Cardiac fibroblast (primary cell): Measurements from ENCODE around the gene IFITM10.
A peak's percentile ranks its signal among the peaks of the same experiment; 100 is the strongest.

Experiments
- DNase-seq, 2 donors: peaks; one replicate each; pipeline versions ENCODE4 v3.0.0 to v3.0.0-alpha.2; 2010; ENCODE audit warnings: low read depth in 2 of 2
- H3K4me3 ChIP-seq, 2 donors: replicated peaks in 1 of 2; 1 replicate in 1 of 2; 2 replicates in 1 of 2; pipeline ENCODE4 v1.5.1; 2011; ENCODE audit warnings: low read depth in 2 of 2, low read length in 2 of 2, mild to moderate bottlenecking in 2 of 2, moderate library complexity in 1 of 2
- CTCF ChIP-seq: IDR thresholded peaks from one replicate; pipeline ENCODE4 v1.5.1; 2011; ENCODE audit warnings: low read depth, mild to moderate bottlenecking, low read length, inconsistent platforms

The IFITM10 gene

GRCh38 chr11:1706634-1707400 is 43.6 kb downstream of the IFITM10 start:
- H3K4me3 ChIP-seq: no peak overlapping the region
- peak; percentile 24 for TF ChIP-seq CTCF
- DNase-seq: peak in 1 of 2 donors; percentile 3

GRCh38 chr11:1705126-1706052 is 45.0 kb downstream of the IFITM10 start:
- DNase-seq: no peak
- no peak for TF ChIP-seq CTCF
- no peak overlapping the region for H3K4me3 ChIP-seq

GRCh38 chr11:1703146-1703545 is 47.2 kb downstream of the IFITM10 start:
- H3K4me3 ChIP-seq: no peak overlapping the region
- DNase-seq: no peak
- TF ChIP-seq CTCF: no peak

GRCh38 chr11:1702506-1702905 is 47.9 kb downstream of the IFITM10 start:
- no peak overlapping the region for H3K4me3 ChIP-seq
- no peak for TF ChIP-seq CTCF
- no peak for DNase-seq

GRCh38 chr11:1701091-1701807 is 49.1 kb downstream of the IFITM10 start:
- no peak for DNase-seq
- no peak for TF ChIP-seq CTCF
- no peak overlapping the region for H3K4me3 ChIP-seq

GRCh38 chr11:1699771-1700170 is 50.6 kb downstream of the IFITM10 start:
- no peak for TF ChIP-seq CTCF
- no peak overlapping the region for H3K4me3 ChIP-seq
- DNase-seq: no peak
